ENCODE measurements around the gene CD6. TPM values are rescaled to one million over a fixed set of nuclear protein-coding genes. Genes with fewer than 3 reads are reported as not detected.

Gene CD6
- polyA plus RNA-seq, 1 donor (not counting 4 experiments of a cell fraction or from before 2014, with no cell fraction given) = 0.03 TPM

- Histone ChIP-seq H3K4me1 (ENCODE audit: control insufficient read depth, extremely low read depth, insufficient read depth, low read length) (peaks cover 36% of the 10 kb centered on the region), H3K79me2 (ENCODE audit: control insufficient read depth, insufficient read depth, low read length) (peaks cover 16% of the 10 kb centered on the region), H3K9me1 (ENCODE audit: control insufficient read depth, extremely low read depth, insufficient read depth, low read length) (peaks cover 2% of the 10 kb centered on the region), H3K27me3 (ENCODE audit: control insufficient read depth, extremely low read depth, insufficient read depth, low read length) (no peaks in the 10 kb centered on the region), H2AFZ (ENCODE audit: control insufficient read depth, low read length) (no peak overlapping the region), H3K4me3 (ENCODE audit: control insufficient read depth in 2 of 3, extremely low read depth in 1 of 3, insufficient read depth in 2 of 3, low read depth in 1 of 3, low read length in 3 of 3) (no peak overlapping the region), H4K20me1 (ENCODE audit: control insufficient read depth, extremely low read depth, insufficient read depth, low read length) (peaks cover 2% of the 10 kb centered on the region), H3K4me2 (ENCODE audit: control insufficient read depth, extremely low read depth, insufficient read depth, low read depth, low read length) (no peak overlapping the region), H3K9me3 (ENCODE audit: control insufficient read depth, low read depth, low read length) (no peaks in the 10 kb centered on the region), H3K9ac (ENCODE audit: control insufficient read depth, extremely low read depth, insufficient read depth, low read length) (no peak overlapping the region), H3K36me3 (ENCODE audit: control insufficient read depth in 2 of 2, extremely low read depth in 1 of 2, insufficient read depth in 2 of 2, low read length in 2 of 2) (peaks cover 19 to 21% of the 10 kb centered on the region in 2 experiments), H3K27ac (ENCODE audit: control insufficient read depth, insufficient read depth, low read length) (no peak overlapping the region)
- no peak for DNase-seq (ENCODE audit: low read depth, low spot score)
- dilution Hi-C loops (cut with MboI; ENCODE audit: extremely low pct_ligation_motif_present, low sequenced_read_pairs) = no loop called here
- FAIRE-seq = no peak
- TF ChIP-seq EZH2 (IDR thresholded peaks at IDR 0.05; ENCODE audit: low read length) = no peak
- TF ChIP-seq CTCF (optimal IDR thresholded peaks at IDR 0.05 in 1 of 3, IDR thresholded peaks at IDR 0.05 in 1 of 3, conservative IDR thresholded peaks at IDR 0.05 in 1 of 3; ENCODE audit: extremely low read depth in 1 of 3, insufficient read depth in 2 of 3, low read length in 3 of 3) = no peak
These were observed 48.6 kb upstream of the CD6 start for GRCh38 chr11:60922906-60923305.

- Histone ChIP-seq H3K4me1 (ENCODE audit: control insufficient read depth, extremely low read depth, insufficient read depth, low read length) (peaks cover 32% of the 10 kb centered on the region), H4K20me1 (ENCODE audit: control insufficient read depth, extremely low read depth, insufficient read depth, low read length) (peaks cover 2% of the 10 kb centered on the region), H3K79me2 (ENCODE audit: control insufficient read depth, insufficient read depth, low read length) (peaks cover 13% of the 10 kb centered on the region), H3K9me1 (ENCODE audit: control insufficient read depth, extremely low read depth, insufficient read depth, low read length) (peaks cover 2% of the 10 kb centered on the region), H3K9ac (ENCODE audit: control insufficient read depth, extremely low read depth, insufficient read depth, low read length) (no peak overlapping the region), H3K36me3 (ENCODE audit: control insufficient read depth in 2 of 2, extremely low read depth in 1 of 2, insufficient read depth in 2 of 2, low read length in 2 of 2) (peaks cover 19 to 24% of the 10 kb centered on the region in 2 experiments), H2AFZ (ENCODE audit: control insufficient read depth, low read length) (no peak overlapping the region), H3K4me2 (ENCODE audit: control insufficient read depth, extremely low read depth, insufficient read depth, low read depth, low read length) (no peak overlapping the region), H3K9me3 (ENCODE audit: control insufficient read depth, low read depth, low read length) (no peaks in the 10 kb centered on the region), H3K27me3 (ENCODE audit: control insufficient read depth, extremely low read depth, insufficient read depth, low read length) (no peaks in the 10 kb centered on the region), H3K4me3 (ENCODE audit: control insufficient read depth in 2 of 3, extremely low read depth in 1 of 3, insufficient read depth in 2 of 3, low read depth in 1 of 3, low read length in 3 of 3) (no peak overlapping the region), H3K27ac (ENCODE audit: control insufficient read depth, insufficient read depth, low read length) (no peak overlapping the region)
- dilution Hi-C loops (cut with MboI; ENCODE audit: extremely low pct_ligation_motif_present, low sequenced_read_pairs) = no loop called here
- TF ChIP-seq EZH2 (IDR thresholded peaks at IDR 0.05; ENCODE audit: low read length) (no peak), CTCF (optimal IDR thresholded peaks at IDR 0.05 in 1 of 3, IDR thresholded peaks at IDR 0.05 in 1 of 3, conservative IDR thresholded peaks at IDR 0.05 in 1 of 3; ENCODE audit: extremely low read depth in 1 of 3, insufficient read depth in 2 of 3, low read length in 3 of 3) (no peak)
- FAIRE-seq (no peak), DNase-seq (ENCODE audit: low read depth, low spot score) (no peak)
These were observed 48.2 kb upstream of the CD6 start for GRCh38 chr11:60923326-60923725.

Measured in keratinocyte (primary cell).